B cell (primary cell): ENCODE measurements around the gene PSMD11.

Experiments used
- EZH2 ChIP-seq: IDR thresholded peaks from 2 replicates; pipeline ENCODE4 v1.6.1; 2012; ENCODE audit warnings: borderline replicate concordance, low read depth, mild to moderate bottlenecking, moderate library complexity, low read length; ENCODE audit not compliant: insufficient read depth, poor library complexity, severe bottlenecking
- TF ChIP-seq, protein P1 (sequence below): fragments of 200-600 bp; IDR thresholded peaks from one replicate; pipeline ENCODE4 v1.8.0; 2022; ENCODE audit warnings: antibody characterized with exemption, mild to moderate bottlenecking

DNA sequence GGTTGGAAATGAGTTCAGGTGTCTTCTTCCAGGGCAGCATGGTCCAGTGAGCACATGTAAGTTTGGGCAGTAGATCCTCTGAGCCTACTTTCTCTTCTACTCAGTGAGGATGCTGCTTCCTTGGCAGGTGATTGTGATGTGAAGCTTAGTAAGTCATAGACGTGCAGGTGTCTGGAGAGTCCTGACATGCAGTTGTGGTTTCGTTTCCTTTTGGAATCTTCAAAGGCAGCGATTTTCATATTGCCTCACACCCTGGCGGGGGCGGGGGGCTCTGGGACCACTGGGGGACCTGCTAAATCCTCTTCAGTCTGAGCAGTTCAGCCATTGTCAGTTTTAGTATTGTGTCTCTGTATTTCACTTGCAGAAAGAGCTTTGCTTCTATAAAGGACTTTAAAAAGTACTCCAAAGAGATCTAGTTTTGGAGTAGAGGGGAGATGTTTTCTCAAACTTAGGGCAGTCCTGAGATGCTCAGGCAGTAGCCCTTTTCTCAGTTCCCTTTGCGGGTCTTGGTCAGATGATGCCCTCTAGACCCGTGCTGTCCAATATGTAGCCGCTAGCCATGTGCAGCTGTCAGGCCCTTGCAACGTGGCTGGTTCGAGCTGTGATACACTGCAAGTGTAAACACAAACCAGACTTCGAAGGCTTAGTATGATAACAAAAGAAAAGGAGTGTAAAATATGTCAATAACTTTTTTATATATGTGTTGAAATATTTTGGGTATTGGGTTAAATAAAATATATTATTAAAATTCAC is 38.4 kb downstream of the PSMD11 start:
- TF ChIP-seq, protein P1, sequence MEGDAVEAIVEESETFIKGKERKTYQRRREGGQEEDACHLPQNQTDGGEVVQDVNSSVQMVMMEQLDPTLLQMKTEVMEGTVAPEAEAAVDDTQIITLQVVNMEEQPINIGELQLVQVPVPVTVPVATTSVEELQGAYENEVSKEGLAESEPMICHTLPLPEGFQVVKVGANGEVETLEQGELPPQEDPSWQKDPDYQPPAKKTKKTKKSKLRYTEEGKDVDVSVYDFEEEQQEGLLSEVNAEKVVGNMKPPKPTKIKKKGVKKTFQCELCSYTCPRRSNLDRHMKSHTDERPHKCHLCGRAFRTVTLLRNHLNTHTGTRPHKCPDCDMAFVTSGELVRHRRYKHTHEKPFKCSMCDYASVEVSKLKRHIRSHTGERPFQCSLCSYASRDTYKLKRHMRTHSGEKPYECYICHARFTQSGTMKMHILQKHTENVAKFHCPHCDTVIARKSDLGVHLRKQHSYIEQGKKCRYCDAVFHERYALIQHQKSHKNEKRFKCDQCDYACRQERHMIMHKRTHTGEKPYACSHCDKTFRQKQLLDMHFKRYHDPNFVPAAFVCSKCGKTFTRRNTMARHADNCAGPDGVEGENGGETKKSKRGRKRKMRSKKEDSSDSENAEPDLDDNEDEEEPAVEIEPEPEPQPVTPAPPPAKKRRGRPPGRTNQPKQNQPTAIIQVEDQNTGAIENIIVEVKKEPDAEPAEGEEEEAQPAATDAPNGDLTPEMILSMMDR, result no peak
- TF ChIP-seq EZH2, result no peak
